ENCODE data around the gene EMILIN1. TPM values are rescaled to one million over a fixed set of nuclear protein-coding genes. Genes with fewer than 3 reads are reported as not detected.

The EMILIN1 gene
- total RNA-seq, 5 donors from 2014 or later (not counting 1 experiment from before 2014, with no cell fraction given): 0.28 to 1.1 (median 0.85) TPM

DNA sequence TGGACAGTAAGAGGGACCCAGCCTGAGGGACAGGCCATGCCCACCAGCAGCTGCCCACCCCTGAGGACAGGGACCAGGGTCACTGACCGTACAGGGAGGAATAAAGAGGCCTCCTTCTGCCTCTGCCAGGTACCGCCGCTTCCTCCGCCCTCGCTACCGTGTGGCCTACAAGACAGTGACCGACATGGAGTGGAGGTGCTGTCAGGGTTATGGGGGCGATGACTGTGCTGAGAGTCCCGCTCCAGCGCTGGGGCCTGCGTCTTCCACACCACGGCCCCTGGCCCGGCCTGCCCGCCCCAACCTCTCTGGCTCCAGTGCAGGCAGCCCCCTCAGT is 2.2 kb downstream of the EMILIN1 start:
- Histone ChIP-seq H3K4me1 (ENCODE audit: control insufficient read depth in 1 of 2, extremely low read depth in 1 of 2, insufficient read depth in 2 of 2, low read length in 2 of 2) (peaks cover 10 to 48% of the 10 kb centered on the region in 2 experiments), H3K27me3 (replicated peaks in 1 of 2; ENCODE audit: control insufficient read depth in 2 of 2, extremely low read depth in 1 of 2, insufficient read depth in 2 of 2, low read length in 1 of 2) (no peaks in the 10 kb centered on the region), H3K27ac (ENCODE audit: low read length) (peak overlapping the region; percentile 80), H3K36me3 (ENCODE audit: control insufficient read depth in 2 of 2, extremely low read depth in 1 of 2, insufficient read depth in 1 of 2, low read length in 1 of 2) (no peaks in the 10 kb centered on the region), H3K4me3 (ENCODE audit: control insufficient read depth in 1 of 2, extremely low read depth in 1 of 2, low read length in 1 of 2) (no peak overlapping the region), H3K9me3 (no peaks in the 10 kb centered on the region)
- H3K27me3 Mint-ChIP-seq: no peaks in the 10 kb centered on the region
- H3K27ac Mint-ChIP-seq: peak overlapping the region; percentile 99 to 100
- H3K4me3 Mint-ChIP-seq: peak overlapping the region in 1 of 3 donors; percentile 73
- CTCF ChIA-PET: interaction anchor here (0.6 to 1.6 kb wide), 5 partner anchors 9 to 120 kb away, joined by 3 to 9 read pairs (median 3); partner anchors contain the start of genes AGBL5 (in 1 of the 2) and OST4 (in 1 of the 2)
- no peak for DNase-seq
- ATAC-seq (replicated peaks in 1 of 4): no peak
- 96% methylated on average over 14 of the region's 14 CpGs for WGBS (ENCODE audit: insufficient coverage)
- peaks cover 30 to 43% (median 35%) of the 10 kb centered on the region in 3 donors for H3K4me1 Mint-ChIP-seq
- H3K36me3 Mint-ChIP-seq: no peaks in the 10 kb centered on the region
- no peaks in the 10 kb centered on the region for H3K9me3 Mint-ChIP-seq
- POLR2A ChIA-PET: no interaction called here

DNA sequence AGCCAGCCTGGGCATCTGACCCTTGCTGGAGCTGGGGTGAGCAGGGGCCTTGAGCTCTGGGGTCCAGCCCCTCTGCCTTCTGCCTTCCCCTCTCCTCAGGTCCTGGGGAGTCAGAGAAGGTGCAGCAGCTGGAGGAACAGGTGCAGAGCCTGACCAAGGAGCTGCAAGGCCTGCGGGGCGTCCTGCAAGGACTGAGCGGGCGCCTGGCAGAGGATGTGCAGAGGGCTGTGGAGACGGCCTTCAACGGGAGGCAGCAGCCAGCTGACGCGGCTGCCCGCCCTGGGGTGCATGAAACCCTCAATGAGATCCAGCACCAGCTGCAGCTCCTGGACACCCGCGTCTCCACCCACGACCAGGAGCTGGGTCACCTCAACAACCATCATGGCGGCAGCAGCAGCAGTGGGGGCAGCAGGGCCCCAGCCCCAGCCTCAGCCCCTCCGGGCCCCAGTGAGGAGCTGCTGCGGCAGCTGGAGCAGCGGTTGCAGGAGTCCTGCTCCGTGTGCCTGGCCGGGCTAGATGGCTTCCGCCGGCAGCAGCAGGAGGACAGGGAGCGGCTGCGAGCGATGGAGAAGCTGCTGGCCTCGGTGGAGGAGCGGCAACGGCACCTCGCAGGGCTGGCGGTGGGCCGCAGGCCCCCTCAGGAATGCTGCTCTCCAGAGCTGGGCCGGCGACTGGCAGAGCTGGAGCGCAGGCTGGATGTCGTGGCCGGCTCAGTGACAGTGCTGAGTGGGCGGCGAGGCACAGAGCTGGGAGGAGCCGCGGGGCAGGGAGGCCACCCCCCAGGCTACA is 3.8 kb downstream of the EMILIN1 start:
- Mint-ChIP-seq H3K27ac (peak overlapping the region; percentile 99 to 100), H3K36me3 (no peaks in the 10 kb centered on the region), H3K4me1 (peaks cover 28 to 37% (median 28%) of the 10 kb centered on the region in 3 donors), H3K4me3 (peak overlapping the region in 1 of 3 donors; percentile 73), H3K9me3 (no peaks in the 10 kb centered on the region), H3K27me3 (no peaks in the 10 kb centered on the region)
- no peaks in the 10 kb centered on the region for H3K27me3 ChIP-seq (replicated peaks in 1 of 2; ENCODE audit: control insufficient read depth in 2 of 2, extremely low read depth in 1 of 2, insufficient read depth in 2 of 2, low read length in 1 of 2)
- no peak for ATAC-seq (replicated peaks in 1 of 4)
- peaks cover 7 to 52% of the 10 kb centered on the region in 2 experiments for H3K4me1 ChIP-seq (ENCODE audit: control insufficient read depth in 1 of 2, extremely low read depth in 1 of 2, insufficient read depth in 2 of 2, low read length in 2 of 2)
- H3K4me3 ChIP-seq (ENCODE audit: control insufficient read depth in 1 of 2, extremely low read depth in 1 of 2, low read length in 1 of 2): no peak overlapping the region
- no peaks in the 10 kb centered on the region for H3K36me3 ChIP-seq (ENCODE audit: control insufficient read depth in 2 of 2, extremely low read depth in 1 of 2, insufficient read depth in 1 of 2, low read length in 1 of 2)
- ChIA-PET POLR2A (interaction anchor here (0.6 kb wide), 2 partner anchors 14 to 71 kb away, joined by 3 to 14 read pairs; no protein-coding TSS in a partner anchor), CTCF (interaction anchor here in 1 of 2 donors (0.7 to 1.6 kb wide), 2 partner anchors 10 to 52 kb away, joined by 4 to 9 read pairs; partner anchors contain the start of genes OST4 and PREB)
- 95% methylated on average over 38 of the region's 38 CpGs for WGBS (ENCODE audit: insufficient coverage)
- no peak for DNase-seq
- H3K27ac ChIP-seq (ENCODE audit: low read length): peak overlapping the region; percentile 80
- no peaks in the 10 kb centered on the region for H3K9me3 ChIP-seq

DNA sequence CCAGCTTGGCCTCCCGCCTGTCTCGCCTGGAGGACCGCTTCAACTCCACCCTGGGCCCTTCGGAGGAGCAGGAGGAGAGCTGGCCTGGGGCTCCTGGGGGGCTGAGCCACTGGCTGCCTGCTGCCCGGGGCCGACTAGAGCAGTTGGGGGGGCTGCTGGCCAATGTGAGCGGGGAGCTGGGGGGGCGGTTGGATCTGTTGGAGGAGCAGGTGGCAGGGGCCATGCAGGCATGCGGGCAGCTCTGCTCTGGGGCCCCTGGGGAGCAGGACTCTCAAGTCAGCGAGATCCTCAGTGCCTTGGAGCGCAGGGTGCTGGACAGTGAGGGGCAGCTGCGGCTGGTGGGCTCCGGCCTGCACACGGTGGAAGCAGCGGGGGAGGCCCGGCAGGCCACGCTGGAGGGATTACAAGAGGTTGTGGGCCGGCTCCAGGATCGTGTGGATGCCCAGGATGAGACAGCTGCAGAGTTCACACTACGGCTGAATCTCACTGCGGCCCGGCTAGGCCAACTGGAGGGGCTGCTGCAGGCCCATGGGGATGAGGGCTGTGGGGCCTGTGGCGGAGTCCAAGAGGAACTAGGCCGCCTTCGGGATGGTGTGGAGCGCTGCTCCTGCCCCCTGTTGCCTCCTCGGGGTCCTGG is 4.5 kb downstream of the EMILIN1 start:
- Histone ChIP-seq H3K27ac (ENCODE audit: low read length) (no peak overlapping the region), H3K4me3 (ENCODE audit: control insufficient read depth in 1 of 2, extremely low read depth in 1 of 2, low read length in 1 of 2) (no peak overlapping the region), H3K4me1 (ENCODE audit: control insufficient read depth in 1 of 2, extremely low read depth in 1 of 2, insufficient read depth in 2 of 2, low read length in 2 of 2) (peaks cover 9 to 54% of the 10 kb centered on the region in 2 experiments), H3K9me3 (no peaks in the 10 kb centered on the region), H3K27me3 (replicated peaks in 1 of 2; ENCODE audit: control insufficient read depth in 2 of 2, extremely low read depth in 1 of 2, insufficient read depth in 2 of 2, low read length in 1 of 2) (no peaks in the 10 kb centered on the region), H3K36me3 (ENCODE audit: control insufficient read depth in 2 of 2, extremely low read depth in 1 of 2, insufficient read depth in 1 of 2, low read length in 1 of 2) (no peaks in the 10 kb centered on the region)
- POLR2A ChIA-PET: interaction anchor here in 1 of 2 donors (0.5 kb wide), 1 partner anchor 107 kb away, joined by 3 read pairs; no protein-coding TSS in a partner anchor
- ATAC-seq (replicated peaks in 1 of 4) (no peak), DNase-seq (no peak)
- Mint-ChIP-seq H3K27ac (no peak overlapping the region), H3K4me3 (no peak overlapping the region), H3K27me3 (no peaks in the 10 kb centered on the region), H3K4me1 (peaks cover 33 to 37% (median 35%) of the 10 kb centered on the region in 3 donors), H3K9me3 (no peaks in the 10 kb centered on the region), H3K36me3 (no peaks in the 10 kb centered on the region)
- CTCF ChIA-PET: no interaction called here
- WGBS (ENCODE audit: insufficient coverage): 92% methylated on average over 26 of the region's 27 CpGs

DNA sequence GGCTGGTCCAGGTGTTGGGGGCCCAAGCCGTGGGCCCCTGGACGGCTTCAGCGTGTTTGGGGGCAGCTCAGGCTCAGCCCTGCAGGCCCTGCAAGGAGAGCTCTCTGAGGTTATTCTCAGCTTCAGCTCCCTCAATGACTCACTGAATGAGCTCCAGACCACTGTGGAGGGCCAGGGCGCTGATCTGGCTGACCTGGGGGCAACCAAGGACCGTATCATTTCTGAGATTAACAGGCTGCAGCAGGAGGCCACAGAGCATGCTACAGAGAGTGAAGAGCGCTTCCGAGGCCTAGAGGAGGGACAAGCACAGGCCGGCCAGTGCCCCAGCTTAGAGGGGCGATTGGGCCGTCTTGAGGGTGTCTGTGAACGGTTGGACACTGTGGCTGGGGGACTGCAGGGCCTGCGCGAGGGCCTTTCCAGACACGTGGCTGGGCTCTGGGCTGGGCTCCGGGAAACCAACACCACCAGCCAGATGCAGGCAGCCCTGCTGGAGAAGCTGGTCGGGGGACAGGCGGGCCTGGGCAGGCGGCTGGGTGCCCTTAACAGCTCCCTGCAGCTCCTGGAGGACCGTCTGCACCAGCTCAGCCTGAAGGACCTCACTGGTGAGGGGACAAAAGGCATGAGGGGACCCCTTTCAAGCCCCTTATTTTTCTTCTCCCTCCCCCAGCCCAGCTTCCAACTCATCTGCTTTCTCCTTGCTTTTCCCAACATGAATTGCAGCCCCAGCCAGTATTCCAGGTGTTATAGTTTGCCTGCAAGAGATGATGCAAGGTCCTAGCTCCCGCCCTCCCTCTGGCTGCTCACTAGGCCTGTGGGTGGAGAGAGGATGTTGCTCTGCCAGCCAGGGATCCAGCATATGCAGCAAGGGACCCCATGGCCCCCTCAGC is 5.2 kb downstream of the EMILIN1 start:
- no peaks in the 10 kb centered on the region for H3K9me3 Mint-ChIP-seq
- no peak for DNase-seq

DNA sequence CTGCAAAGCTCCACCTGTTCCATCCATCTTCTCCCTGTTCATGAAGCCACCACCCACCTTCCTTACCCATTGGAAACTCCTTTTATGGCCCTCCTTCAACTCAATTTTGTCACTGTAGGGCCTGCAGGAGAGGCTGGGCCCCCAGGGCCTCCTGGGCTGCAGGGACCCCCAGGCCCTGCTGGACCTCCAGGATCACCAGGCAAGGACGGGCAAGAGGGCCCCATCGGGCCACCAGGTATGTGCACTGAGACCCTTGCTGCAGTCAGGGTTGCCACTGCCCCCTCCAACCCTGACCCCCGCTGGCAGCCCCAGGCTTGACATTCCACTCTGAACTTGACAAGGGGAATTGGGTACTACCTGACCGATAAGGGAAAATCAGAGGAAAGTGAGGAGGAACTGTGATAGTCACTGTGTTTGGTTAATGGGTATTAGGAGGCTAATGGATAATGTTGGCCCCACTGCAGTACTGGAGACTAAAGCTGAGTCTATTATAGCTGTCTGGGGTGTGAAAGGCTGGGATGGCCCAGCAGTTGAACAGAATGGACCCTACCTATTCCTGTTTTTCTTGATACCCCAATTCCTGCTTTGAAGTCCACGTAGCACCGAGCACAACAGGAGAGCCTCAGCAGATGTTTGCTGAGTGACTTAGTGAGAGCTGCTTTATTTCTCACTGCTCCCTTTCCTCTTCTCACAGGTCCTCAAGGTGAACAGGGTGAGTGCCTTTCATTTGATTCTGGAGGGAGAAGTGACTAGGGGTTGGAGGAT is 6.1 kb downstream of the EMILIN1 start:
- peak overlapping the region; percentile 11 to 27 for H3K27ac Mint-ChIP-seq
- CTCF ChIA-PET: no interaction called here
- POLR2A ChIA-PET: no interaction called here

More for the DNA sequence above, 5.2 kb downstream of the EMILIN1 start:
- Histone ChIP-seq H3K36me3 (ENCODE audit: control insufficient read depth in 2 of 2, extremely low read depth in 1 of 2, insufficient read depth in 1 of 2, low read length in 1 of 2) (no peaks in the 10 kb centered on the region), H3K4me1 (ENCODE audit: control insufficient read depth in 1 of 2, extremely low read depth in 1 of 2, insufficient read depth in 2 of 2, low read length in 2 of 2) (peaks cover 9 to 54% of the 10 kb centered on the region in 2 experiments), H3K27ac (ENCODE audit: low read length) (no peak overlapping the region), H3K9me3 (no peaks in the 10 kb centered on the region), H3K4me3 (ENCODE audit: control insufficient read depth in 1 of 2, extremely low read depth in 1 of 2, low read length in 1 of 2) (no peak overlapping the region), H3K27me3 (replicated peaks in 1 of 2; ENCODE audit: control insufficient read depth in 2 of 2, extremely low read depth in 1 of 2, insufficient read depth in 2 of 2, low read length in 1 of 2) (no peaks in the 10 kb centered on the region)
- Mint-ChIP-seq H3K27me3 (no peaks in the 10 kb centered on the region), H3K4me1 (peaks cover 33 to 37% (median 35%) of the 10 kb centered on the region in 3 donors), H3K27ac (peak overlapping the region in 1 of 2 donors; percentile 48), H3K36me3 (no peaks in the 10 kb centered on the region), H3K4me3 (peak overlapping the region in 2 of 3 donors; percentile 28 to 41)
- CTCF ChIA-PET: no interaction called here
- ATAC-seq (replicated peaks in 1 of 4): no peak
- POLR2A ChIA-PET: interaction anchor here in 1 of 2 donors (0.5 kb wide), 1 partner anchor 107 kb away, joined by 3 read pairs; no protein-coding TSS in a partner anchor
- 98% methylated on average over 19 of the region's 20 CpGs for WGBS (ENCODE audit: insufficient coverage)

More for the DNA sequence above, 6.1 kb downstream of the EMILIN1 start:
- no peak overlapping the region for H3K4me3 ChIP-seq (ENCODE audit: control insufficient read depth in 1 of 2, extremely low read depth in 1 of 2, low read length in 1 of 2)
- no peak overlapping the region for H3K27ac ChIP-seq (ENCODE audit: low read length)
- H3K27me3 Mint-ChIP-seq: no peaks in the 10 kb centered on the region
- H3K36me3 ChIP-seq (ENCODE audit: control insufficient read depth in 2 of 2, extremely low read depth in 1 of 2, insufficient read depth in 1 of 2, low read length in 1 of 2): no peaks in the 10 kb centered on the region
- H3K4me1 Mint-ChIP-seq: peaks cover 33 to 37% (median 35%) of the 10 kb centered on the region in 3 donors
- DNase-seq (no peak), ATAC-seq (replicated peaks in 1 of 4) (no peak)
- peaks cover 0 to 4% of the 10 kb centered on the region in 2 experiments for H3K27me3 ChIP-seq (replicated peaks in 1 of 2; ENCODE audit: control insufficient read depth in 2 of 2, extremely low read depth in 1 of 2, insufficient read depth in 2 of 2, low read length in 1 of 2)
- no peaks in the 10 kb centered on the region for H3K9me3 Mint-ChIP-seq
- no peaks in the 10 kb centered on the region for H3K9me3 ChIP-seq
- WGBS (ENCODE audit: insufficient coverage): 92% methylated on average over 2 of the region's 6 CpGs
- peaks cover 9 to 54% of the 10 kb centered on the region in 2 experiments for H3K4me1 ChIP-seq (ENCODE audit: control insufficient read depth in 1 of 2, extremely low read depth in 1 of 2, insufficient read depth in 2 of 2, low read length in 2 of 2)
- no peaks in the 10 kb centered on the region for H3K36me3 Mint-ChIP-seq
- H3K4me3 Mint-ChIP-seq: peak overlapping the region; percentile 66 to 84 (median 80)

All from T-cell (primary cell).